GM12892 (cell line): Measurements from ENCODE around the gene SLC9A9.

ENCODE experiments used
- DNase-seq: peaks from one replicate; pipeline ENCODE4 v3.0.0; 2011; ENCODE audit not compliant: insufficient read length
- FAIRE-seq: peaks from 2 replicates; lab custom pipeline; 2011; peaks lifted over from hg19 to GRCh38; lab: Jason Lieb, UNC
- POLR2A ChIP-seq: IDR thresholded peaks from 2 replicates; pipeline ENCODE4 v1.6.1; 2011; ENCODE audit warnings: low read depth, low read length, control low read depth
- POLR2AphosphoS5 ChIP-seq: IDR thresholded peaks from 2 replicates; pipeline ENCODE4 v1.6.1; 2011; ENCODE audit warnings: low read depth, low read length, control low read depth
- TAF1 ChIP-seq: IDR thresholded peaks from 2 replicates; pipeline ENCODE4 v1.6.1; 2011; ENCODE audit warnings: low read depth, mild to moderate bottlenecking, control low read depth, low read length, borderline replicate concordance

SLC9A9 gene

DNA sequence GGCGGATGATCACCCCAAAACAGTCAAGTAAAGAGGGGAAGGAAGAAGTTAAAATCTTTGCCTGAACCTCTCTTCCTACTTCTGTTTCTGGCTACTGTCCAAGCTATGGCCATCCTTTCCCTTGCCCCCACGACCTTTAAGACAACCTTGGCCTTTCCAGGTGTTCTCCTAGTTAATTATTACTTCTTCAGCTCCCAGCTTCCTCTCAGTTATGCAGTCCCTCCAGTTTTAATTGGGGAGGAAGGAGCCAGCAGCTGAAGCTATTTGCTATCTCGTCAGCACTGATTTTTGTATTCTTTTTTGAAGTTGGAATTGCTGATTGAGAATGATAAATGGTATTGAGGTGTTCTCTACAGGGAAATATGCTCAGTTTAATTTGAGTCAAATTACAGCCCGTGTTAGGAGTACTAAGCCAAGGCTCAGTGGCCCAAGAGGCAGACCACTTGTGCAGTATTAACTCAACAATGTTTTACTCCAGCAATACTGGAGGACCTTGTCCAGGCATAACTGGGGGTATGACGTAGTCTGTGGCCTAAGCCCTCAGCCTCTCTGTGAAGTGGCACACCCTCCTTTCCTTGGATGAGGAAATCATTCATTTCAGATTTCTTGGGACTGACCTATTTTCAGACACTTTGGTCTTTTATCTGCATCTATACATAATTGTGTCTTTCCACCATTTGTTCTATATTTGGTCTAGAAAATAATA, 336.9 kb downstream of the SLC9A9 start:
- no peak for TF ChIP-seq TAF1
- no peak for TF ChIP-seq POLR2A
- DNase-seq, result no peak
- FAIRE-seq, result no peak

DNA sequence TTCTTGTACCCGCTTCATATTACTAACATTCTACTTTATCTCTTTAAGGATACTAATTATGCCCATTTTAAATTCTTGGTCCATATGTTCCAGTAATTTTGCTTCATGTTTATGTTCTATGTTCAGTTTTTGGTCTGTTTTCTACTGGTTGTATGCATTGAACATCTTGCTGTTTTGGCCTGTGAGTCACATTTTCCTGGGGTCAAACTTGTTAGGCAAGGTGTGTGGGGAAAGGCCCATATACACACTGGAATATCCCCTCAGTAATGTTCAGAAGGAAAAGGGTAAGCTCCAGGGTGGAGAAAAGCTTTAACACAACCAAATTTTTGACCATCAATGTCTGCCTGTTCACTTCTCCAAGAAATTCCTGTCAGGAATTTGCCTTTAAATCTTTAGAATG, 337.7 kb downstream of the SLC9A9 start:
- FAIRE-seq (no peak), DNase-seq (no peak)
- TF ChIP-seq TAF1, result no peak
- TF ChIP-seq POLR2A, result no peak
- TF ChIP-seq POLR2AphosphoS5, result no peak

DNA sequence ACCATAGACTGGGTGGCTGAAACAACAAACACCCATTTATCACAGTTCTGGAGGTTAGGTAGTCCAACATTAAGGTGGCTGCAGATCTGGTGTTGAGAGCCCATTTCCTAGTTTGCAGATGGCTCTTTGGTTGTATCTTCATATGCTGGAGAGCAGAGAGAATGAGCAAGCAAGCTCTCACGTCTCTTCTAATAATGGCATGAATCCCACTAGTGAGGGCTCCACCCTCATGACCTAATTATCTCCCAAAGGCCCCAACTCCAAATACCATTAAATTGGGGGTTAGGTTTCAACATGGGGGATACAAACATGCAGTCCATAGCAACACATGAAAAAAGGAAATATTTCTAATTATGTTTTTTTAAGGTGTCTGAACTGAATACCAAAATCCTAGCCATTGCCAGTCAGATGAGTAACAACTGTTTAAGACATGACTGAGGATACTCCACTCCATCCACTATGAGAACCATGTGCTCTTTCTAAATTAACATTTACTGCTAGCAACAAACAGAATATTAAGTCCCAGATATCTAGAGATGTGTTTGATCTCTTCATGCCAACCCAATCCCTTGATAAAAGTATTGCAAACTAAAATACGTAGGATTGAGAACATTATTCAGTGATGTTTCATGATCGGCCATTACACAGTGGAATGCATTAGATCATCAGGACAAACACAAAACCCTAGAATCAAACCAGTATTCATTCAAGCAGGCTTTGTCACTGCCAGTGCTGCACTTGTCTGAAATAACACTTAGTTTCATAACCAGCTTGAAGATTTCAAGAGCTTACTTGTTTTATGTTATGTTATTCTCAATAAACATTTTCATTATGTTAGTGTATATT, 340.3 kb downstream of the SLC9A9 start:
- TF ChIP-seq POLR2A, result no peak
- TF ChIP-seq TAF1, result no peak
- TF ChIP-seq POLR2AphosphoS5, result no peak
- DNase-seq, result no peak
- FAIRE-seq, result no peak

DNA sequence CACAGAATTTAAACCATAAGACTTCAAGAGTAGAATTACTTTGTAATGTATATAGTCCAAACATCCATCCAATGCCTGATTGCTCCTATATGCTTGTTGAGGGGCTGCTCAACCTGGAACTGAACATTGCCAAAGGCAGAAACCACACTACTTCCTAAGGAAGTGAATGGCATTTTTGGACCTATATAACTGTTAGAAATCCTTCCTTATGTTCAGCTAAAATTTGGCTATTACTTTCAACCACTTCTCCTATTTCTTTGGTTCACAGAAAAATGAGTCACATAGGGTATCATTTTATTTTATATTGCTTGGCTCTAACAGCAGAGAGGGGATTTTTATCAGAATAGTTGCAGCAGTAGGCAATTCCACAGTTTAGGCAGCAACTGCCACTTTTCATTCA, 342.1 kb downstream of the SLC9A9 start:
- FAIRE-seq (no peak), DNase-seq (no peak)
- TF ChIP-seq POLR2AphosphoS5 (no peak), POLR2A (no peak), TAF1 (no peak)

DNA sequence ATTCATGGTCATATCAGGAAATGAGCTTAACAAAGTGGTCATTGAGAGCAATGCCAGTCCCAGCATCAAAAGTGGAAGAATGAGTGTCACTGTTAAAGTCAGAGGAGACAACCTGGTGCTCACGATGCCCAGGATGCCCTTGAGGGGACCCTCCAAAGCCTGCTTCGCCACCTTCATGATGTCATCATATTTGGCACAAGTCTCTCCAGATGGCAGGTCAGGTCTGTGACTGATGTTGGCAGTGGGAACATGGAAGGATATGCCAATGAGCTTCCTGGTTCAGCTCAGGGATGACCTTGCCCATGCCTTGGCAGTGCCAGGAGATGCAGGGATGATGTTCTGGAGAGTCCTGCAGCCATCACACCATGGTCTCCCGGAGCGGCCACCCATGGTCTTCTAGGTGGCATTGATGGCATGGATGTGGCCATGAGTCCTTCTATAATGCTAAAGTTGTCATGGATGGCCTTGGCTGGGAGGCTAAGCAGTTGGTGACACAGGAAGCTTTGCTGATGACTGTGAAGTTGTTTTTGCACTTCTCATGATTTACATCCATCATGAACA, 344.9 kb downstream of the SLC9A9 start:
- DNase-seq (no peak), FAIRE-seq (peak; percentile 53)
- no peak for TF ChIP-seq POLR2A
- no peak for TF ChIP-seq TAF1
- TF ChIP-seq POLR2AphosphoS5, result no peak

DNA sequence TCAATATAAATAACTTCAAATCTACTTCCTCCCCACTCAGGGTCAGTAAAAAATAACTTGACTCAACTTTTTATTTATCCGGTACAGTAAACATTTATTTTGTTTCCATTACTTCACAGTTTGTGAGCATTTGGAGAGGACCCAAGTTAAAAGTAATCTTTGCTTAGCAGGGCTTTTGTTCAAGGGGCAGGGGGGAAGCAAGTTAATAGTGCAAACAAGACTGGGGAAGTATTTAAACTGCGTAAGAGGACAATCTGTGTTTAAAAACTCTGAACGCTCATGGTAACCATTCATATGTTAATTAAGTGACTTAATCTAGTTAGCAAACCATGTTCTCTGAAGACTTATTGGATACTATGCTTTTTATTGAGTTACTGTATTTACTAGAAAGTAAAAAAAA, 346.2 kb downstream of the SLC9A9 start:
- FAIRE-seq (no peak), DNase-seq (no peak)
- no peak for TF ChIP-seq TAF1
- TF ChIP-seq POLR2A, result no peak
- no peak for TF ChIP-seq POLR2AphosphoS5

DNA sequence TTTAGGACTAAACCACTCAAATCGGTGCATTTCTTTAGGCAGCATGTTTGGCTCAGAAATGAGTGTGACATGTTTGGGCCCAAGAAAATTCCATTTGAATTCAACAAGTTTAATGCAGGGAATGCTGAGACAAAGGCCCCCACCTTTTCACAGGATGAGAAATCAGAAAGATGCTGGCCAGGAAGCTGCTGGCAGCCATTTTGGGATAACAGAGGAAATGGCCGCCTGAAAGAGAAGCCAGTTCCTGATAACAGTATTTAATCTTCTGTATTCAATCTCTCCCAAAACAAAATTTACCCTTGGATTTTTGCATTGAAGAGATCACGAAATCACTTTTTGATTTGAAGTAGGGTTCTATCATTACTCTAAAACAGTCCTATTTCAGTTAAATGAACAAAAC, 350.9 kb downstream of the SLC9A9 start:
- DNase-seq (no peak), FAIRE-seq (no peak)
- TF ChIP-seq POLR2AphosphoS5 (no peak), TAF1 (no peak), POLR2A (no peak)

DNA sequence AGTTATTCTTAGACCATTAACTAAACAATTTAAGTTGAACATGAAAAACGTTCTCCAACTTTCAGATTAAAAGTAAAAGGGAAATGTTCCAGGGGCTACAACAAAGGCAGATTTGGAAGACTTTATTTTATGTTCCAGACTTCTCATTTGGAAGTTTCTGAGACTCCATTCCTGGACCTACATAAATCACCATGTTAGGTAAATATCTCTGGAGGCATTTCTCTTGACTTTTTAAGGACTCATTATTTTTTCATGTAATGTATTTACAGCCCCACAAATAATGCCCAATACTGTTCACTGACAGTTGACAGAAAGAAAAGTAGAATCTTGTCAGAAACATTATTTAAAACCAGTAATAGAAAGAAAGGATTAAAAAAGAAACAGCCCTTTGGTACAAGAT, 352.1 kb downstream of the SLC9A9 start:
- TF ChIP-seq POLR2A (no peak), TAF1 (no peak), POLR2AphosphoS5 (no peak)
- no peak for FAIRE-seq
- DNase-seq, result no peak

DNA sequence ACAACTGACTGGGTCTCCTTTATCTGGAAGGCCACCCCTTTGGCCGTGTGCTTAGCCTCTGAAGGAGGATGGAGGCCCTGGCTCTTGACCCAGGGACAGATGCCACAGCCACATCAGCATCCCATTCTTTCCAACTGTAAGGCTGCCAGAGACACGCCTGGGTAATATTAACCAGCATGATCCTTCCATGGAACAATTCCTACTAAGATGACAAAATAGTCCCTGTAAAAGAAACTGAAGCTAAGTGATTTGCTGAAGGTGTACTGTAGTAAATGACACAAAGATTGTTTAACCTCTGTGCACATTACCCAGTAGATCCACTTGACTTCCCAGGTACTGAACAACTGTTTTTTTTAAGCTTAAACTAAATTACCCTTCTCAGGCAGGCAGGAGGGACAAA, 352.7 kb downstream of the SLC9A9 start:
- TF ChIP-seq POLR2A, result no peak
- TF ChIP-seq POLR2AphosphoS5, result no peak
- TF ChIP-seq TAF1, result no peak
- DNase-seq (no peak), FAIRE-seq (no peak)

DNA sequence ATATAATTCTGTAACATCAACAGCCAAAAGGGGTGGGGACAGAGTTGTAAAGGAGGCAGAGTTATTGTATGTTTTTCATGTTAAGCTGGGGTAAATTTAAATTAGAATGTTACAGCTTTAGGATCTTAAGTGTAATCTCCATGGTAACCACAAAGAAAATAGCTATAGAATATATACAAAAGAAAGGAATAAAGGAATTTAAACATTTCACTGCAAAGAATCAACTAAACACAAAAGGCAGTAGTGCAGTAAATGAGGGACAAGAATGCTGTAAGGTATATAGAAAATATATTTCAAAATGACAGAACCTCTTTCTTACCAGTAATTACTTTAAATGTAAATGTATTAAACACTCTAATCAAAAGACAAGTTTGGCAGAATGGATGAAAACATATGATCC, 361.7 kb downstream of the SLC9A9 start:
- DNase-seq (no peak), FAIRE-seq (no peak)
- TF ChIP-seq POLR2A, result no peak
- TF ChIP-seq TAF1, result no peak
- TF ChIP-seq POLR2AphosphoS5, result no peak

DNA sequence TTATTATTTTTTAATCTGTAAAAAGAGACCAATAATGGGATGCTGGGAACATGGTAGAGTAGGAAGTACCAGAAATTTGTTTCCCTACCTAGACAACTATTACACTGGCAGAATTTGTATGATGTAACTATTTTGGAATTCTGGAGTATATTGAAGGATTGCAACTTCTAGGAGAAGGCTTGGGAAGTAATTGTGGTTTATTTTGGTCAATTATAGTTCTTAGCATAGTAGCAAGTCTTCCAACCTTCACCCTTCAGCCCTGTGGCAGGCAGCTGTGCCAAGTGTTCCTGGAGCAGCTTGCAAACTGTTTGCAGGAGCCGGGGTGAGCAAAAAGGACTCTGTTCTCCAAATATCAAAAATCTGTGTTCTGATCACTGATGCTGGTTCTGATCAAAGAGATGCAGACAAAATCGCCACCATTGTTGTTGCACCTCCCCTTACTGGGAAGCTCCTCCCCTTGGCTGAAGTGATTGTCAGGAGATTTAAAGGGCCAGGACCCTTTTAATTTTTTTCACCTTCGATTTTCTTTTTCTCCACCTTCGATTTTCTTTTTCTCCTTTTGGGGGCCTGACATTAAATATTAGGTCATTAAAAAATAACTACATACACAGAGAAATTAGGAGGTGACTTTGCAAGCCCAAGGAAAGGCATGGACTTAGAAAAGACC, 363.3 kb downstream of the SLC9A9 start:
- TF ChIP-seq POLR2A (no peak), POLR2AphosphoS5 (no peak)
- FAIRE-seq (no peak), DNase-seq (no peak)

DNA sequence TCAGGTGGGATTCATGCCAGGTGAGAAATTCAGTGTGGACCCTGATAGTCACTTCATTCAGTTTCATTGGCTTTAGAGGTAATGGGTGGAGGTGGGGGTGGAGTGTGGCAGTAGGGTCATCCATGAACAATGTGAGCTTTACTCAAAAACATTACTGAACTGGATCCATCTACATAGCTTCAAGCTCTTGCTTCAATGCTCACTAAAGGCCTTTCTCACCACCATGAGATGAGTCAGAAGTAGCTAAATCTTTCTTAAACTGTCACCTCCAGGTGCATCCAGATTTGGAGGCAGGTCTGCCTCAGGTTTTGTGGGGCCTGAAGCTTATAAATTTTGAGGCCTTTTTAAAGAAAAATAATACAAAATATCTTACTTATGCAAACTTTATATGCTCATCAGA, 365.1 kb downstream of the SLC9A9 start:
- DNase-seq, result no peak
- peak; percentile 60 for FAIRE-seq
- TF ChIP-seq TAF1, result no peak
- no peak for TF ChIP-seq POLR2AphosphoS5
- no peak for TF ChIP-seq POLR2A
